NOMO-1 (cell line): ENCODE results near the gene CNTNAP2.
"Not testable (repeated sequence)": the region's sequence is repeated elsewhere in the genome, so short reads cannot be mapped to it uniquely, and the experiment has no call there.

Source experiments
- DNase-seq, 2 experiments: peaks; one replicate each; lab custom pipeline; 2025; ENCODE audit not compliant: unreplicated experiment in 2 of 2; lab: John Stamatoyannopoulos, UW

CNTNAP2 gene

DNA sequence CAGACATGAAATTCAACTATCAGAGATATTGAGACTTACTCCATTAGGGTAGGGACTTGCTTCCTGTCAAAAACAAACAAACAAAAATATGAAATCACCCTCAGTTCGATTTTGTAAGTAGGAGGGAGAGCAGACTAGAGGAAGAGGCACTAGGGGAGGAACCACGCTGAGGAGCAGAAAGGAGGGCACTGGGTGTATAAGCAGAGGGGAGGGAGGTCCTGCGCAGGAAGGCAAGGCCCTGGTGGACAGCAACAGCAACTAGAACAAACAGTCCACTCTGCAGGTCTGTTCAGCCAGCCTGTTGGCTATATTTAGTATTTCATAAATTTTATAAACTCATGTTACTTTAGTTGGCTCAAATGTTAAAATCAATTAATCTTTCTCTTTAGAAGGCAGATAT lies 1536.9 kb downstream of the CNTNAP2 start:
- DNase-seq, result no peak

DNA sequence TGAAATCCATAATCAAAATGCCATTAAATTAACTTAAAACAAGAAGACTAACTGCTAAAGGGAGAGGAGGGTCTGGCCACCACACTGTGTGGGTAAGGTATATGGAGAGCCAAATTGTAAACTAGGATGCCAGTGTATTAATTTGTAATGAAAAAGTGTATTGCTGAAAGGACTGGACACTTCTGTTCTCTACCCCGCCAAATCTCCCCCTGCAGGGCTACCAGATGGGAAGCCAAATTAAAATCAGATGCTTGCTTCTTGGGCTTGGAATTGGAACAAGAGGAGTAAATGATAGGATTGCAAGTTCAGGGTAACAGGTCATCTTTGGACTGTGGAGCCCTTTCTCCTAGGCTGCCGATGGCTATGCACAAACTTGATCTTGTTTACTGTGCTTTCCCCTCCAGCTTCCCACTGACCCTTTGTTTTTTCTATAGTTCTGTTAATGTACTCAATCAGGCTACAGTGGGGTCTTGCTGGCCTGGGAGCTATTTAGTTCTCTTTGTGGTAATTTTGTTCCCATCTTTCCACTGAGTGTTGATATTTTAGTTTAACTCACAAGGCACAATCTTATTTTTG lies 1541.9 kb downstream of the CNTNAP2 start:
- DNase-seq, result no peak

DNA sequence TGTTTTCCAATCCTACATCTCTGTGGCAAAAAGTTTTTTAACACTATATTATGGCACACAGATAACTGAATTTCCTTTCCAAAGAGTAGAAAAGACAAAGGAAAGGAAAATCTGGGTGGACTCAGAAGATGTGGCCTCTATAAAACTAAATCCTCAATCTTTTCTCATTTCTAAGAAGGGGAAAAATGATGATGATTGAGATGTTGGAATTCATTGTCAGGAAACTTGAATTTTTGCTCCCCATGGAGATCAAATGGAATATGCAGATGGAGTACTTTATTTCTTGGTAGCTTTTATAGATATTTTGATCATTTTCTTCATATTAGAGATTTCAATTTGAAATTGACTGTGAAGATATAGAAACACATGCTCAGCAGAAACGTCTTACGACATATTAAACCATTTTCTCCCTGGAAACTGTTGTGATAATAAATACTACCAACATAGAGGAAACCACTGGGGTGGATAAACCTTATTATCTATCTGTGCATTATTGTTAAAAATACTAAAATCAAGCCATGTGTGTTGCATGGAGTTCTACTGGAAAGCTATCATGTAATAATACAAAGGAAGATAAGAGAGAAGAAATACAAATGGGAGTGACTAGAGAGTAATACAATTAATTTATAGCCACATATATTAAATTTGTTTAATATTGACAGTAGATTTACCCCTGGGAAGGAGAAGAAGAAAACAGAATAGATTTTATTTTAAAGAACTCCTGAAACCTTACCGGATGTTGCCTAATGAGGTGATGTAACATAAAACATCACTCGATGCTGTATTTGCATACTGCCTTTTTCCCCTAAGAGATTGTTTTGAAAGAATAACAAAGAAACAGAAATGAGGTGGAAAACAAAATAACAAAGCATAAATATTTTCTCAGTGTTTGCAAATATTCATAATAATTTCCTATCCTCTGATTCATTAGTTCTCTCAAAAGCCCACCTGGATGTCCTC lies 1542.7 kb downstream of the CNTNAP2 start:
- DNase-seq, result no peak

DNA sequence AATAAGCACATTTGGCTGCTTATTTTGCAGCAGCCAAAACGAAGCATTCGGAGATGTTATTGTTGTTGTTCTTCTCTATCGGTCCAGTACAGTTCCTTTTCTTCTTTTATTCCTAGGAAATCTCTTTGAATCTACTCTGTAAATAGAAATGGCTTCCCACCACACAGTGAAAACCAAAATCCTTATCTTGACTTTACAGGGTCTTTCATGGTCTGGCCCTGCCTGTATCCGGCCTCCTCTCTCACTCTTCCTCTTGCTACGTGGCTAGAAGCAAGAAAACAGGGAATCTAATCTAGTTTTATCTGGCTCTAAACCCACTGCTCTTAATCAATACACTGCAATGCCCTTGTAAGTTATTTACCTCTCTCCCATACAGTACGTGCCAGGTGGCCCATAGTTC lies 1547.9 kb downstream of the CNTNAP2 start:
- DNase-seq, result no peak

DNA sequence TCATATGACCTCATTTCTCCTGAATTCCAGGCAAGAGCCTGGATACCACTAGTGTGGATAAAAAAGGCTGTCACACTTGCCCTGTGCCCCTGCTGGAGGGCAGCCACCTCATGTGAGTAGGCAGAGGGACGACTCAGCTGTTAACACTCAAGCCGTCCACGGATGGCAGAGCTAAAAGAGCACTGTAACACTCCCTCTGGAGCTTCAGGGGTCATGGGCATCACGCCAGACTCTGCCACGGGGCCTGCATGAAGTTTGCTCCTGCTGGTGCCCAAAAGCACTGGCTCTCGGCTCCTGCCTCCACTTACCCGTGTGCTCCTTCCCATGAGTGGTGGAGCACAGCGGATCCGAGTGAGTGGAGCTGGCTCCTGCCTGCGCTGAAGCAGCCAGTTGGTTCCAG lies 1554.2 kb downstream of the CNTNAP2 start:
- no peak for DNase-seq

DNA sequence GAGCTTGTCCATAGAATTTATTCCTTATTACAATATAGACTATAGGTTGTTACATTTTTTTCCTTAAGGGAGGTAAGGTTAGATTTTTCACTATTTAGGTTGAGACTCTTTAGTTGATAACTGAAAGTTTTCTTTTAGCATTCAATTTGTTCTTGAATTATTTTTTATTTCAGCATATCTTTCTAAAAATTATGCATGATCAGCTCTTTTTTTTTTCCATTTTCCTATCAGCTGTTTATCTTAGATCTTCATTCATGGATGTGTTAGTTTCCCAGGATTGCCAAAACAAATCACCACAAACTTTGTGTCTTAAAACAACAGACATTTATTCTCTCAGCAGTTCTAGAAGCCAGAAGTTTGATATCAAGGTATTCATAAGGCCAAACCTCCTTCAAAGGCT lies 1558.1 kb downstream of the CNTNAP2 start:
- DNase-seq, result no peak

DNA sequence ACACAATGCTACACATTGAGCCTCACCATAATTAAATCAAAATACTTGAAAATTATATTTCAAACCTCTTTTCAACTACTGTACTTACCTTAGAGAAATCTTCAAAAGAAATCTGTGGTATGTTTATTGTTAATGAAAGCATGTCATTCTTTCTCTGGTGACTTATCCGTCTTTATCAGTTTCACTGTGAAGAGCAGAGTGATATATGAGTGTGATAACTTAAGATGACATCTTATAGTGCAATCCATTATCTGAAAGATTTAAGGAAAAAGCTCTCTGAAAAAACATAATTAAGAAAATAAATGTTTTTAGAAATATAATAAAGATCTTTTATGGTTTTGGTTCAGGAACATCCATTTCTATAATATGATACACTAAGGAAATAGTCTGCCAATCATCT lies 1562.3 kb downstream of the CNTNAP2 start:
- DNase-seq, result no peak

DNA sequence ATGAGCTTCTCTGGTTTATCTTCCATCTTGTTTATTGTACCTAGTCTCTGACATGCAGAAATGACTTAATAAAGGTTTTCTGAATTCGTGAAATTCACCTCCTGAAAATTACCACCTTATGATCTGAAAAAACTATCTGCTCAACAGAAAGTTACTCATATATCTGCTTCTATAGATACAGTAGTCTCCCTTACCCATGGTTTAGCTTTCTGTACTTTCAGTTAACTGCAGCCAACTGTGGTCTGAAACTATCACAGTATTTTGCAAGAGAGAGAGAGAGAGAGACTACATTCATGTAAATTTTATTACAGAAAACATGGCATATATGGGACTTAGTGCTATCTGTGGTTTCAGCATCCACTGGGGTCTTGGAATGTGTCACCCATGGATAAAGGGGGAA lies 1564.9 kb downstream of the CNTNAP2 start:
- DNase-seq, result no peak

DNA sequence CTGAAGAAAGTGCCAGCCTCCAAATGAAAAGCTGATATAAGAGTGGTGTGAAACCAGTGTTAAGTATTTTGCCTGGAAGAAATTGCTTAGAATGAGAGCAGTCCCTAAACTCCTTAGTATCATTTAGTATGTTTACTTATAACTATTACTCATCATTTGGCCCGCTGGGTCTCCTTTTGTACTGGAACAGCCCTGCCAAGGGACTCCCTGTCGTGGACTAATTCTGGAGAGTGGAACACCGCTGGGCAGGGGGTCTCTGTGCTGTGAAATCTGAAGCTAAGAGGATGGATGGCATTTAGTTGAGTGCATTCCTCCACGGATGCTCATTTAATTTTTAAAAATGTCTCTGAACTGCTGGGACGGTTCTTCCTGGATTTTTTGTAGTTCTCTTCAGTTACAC lies 1584.1 kb downstream of the CNTNAP2 start:
- no peak for DNase-seq

DNA sequence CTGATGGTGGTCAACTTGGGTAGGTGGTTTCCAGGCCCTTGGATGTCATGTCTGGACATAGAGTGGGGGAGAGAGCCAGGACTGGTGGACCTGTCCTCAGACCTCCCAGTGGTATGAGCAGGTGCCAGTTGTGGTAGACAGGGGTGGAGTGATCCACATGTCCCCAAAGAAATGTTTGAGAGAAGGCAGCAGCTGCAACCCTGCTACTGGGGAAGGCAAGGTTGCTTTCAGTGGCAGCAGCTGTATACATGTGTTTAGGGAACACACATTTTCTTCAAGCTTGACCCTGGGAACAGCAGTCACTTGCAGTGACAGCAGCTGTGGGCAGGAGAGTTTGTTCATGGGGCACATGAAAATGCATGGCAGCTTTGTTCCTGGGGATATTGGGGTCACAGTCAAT lies 1591.3 kb downstream of the CNTNAP2 start:
- no peak for DNase-seq

DNA sequence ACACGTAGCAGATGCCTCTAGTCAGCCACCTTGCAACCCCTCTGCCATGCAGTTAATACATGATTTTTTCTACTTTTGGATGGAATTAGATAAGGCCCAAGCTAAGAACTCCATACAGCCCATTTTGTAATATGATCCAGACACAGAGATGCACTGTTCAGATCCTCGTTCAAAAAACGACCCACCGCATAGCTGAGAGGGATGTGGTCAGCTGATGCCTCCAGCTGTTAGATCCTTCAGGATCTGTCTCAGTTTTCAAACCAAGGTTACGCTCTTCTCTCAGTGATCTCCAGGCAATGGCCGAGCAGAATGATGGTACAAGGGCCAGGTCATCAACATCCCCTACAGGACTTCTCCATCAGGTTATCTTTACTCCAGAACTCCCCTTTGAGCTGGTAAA lies 1592.3 kb downstream of the CNTNAP2 start:
- DNase-seq, result no peak

DNA sequence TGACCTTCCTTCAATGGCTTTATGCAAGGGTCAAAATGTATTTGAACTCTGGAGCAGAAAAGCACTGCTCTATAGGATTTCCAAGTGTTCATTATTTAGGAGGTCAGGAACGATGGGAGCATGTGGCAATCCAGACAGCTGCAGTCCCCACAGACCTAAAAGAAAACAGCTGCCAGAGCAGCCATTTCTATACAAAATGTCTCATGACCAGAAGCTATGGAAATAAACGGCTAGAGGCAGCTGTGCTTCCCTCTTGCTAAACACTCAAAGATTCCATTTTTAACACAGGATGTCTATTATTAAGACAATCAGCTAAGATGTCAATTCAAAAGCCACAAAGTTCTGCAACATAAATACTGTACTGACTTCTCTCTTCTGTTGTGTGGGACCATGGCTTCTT lies 1594.8 kb downstream of the CNTNAP2 start:
- peak; percentile 30 to 56 for DNase-seq

DNA sequence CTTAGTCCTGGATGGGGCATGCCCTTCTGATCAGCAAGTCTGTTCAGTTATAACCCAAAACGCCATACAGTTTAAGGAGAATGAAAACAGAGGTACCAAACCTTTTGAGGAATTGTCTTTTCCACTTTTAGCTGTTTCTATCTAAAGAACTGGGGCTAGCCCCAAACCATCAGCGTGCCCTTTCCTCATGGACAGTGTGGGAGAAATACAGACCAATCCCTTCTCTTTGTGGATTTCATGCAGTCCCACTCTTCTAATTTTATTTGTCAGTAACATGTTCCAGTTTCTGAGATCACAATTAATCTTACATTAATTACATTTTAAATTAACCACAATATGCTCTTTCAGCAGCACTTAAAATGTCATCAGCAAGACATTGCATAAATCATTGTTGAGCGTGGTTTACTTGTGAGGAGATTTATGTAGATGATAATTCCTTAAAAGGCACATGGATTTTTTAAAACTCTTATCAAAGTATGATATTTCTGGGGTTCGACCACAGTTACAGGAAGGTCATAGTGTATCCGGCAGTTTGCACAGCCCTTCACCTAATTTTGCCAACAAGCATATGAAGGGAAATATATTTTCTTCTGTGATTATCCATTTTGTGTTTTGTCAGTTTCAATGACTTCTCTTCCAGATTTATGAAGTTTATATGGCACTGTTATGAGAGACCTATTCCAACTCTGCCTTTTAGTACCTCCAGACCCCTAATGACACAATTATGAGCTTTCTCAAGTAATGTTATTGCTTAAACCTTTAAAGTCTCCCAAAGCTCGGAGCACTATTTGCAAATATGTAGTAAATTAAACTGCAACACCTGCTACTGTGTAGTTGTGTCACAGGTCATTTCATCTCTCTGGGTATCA lies 1605.6 kb downstream of the CNTNAP2 start:
- no peak for DNase-seq

DNA sequence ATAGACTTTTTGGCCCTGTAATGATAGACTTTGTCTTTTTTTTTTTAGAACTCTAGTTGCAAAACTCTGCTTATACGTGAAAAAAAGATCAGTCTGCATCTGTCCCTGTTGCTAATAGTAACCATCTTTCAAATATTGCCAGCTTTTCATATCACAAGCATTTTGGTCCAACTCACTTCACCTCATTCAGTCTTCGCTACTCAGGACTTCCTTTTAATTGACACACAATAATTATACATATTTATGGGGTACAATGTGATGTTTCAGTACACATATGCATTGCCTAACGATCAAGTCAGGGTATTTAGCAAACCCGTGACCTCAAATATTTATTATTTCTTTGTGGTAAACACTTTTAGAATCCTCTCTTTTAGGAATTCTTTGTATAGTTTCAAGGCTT lies 1606.9 kb downstream of the CNTNAP2 start:
- no peak for DNase-seq

DNA sequence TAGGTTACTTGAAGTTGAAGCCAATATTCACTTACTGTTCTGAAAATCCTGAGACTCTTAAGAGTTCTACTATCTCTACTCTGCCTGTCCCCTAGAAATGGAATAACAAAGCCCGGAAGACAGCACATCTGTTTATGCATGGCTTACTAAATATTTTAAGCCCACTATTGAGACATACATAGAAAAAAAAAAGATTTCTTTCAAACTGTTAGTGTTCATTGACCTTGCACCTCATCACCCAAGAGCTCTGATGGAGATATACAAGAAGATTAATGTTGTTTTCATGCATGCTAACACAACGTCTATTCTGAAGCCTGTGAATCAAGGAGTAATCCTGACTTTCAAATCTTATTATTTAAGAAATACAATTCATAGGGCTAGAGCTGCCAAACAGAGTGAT lies 1614.7 kb downstream of the CNTNAP2 start:
- no peak for DNase-seq

DNA sequence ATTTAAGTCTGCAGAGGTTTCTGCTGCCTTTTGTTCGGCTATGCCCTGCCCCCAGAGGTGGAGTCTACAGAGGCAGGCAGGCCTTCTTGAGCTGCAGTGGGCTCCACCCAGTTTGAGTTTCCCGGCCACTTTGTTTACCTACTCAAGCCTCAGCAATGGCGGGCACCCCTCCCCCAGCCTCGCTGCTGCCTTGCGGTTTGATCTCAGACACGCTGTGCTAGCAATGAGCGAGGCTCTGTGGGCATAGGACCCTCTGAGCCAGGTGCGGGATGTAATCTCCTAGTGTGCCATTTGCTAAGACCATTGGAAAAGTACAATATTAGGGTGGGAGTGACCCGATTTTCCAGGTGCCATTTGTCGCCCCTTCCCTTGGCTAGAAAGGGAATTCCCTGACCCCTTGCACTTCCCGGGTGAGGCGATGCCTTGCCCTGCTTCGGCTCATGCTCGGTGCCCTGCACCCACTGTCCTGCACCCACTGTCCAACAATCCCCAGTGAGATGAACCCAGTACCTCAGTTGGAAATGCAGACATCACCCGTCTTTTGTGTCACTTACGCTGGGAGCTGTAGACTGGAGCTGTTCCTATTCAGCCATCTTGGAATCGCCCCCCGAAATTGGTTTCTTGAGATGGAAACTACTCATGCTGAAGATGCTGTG lies 1621.1 kb downstream of the CNTNAP2 start:
- not testable (repeated sequence) for DNase-seq

DNA sequence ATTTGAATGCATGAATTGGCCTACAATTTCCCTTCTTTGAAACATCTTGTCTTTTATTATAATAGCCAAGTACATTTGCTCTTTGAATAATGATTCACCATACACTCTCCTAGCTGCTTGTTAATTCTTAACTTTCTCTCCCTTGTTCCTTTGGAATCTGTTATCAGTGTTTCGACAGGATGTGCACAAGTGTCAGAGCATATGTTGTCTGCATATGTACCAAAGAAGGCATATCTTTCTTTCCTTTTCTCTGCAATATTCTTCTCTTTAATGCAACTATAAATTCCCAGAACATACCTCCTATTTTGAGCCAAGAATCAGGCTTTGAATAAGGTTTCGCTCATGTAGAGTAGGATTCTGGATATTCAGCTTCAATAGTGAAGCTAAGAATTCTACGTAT lies 1625.7 kb downstream of the CNTNAP2 start:
- no peak for DNase-seq

DNA sequence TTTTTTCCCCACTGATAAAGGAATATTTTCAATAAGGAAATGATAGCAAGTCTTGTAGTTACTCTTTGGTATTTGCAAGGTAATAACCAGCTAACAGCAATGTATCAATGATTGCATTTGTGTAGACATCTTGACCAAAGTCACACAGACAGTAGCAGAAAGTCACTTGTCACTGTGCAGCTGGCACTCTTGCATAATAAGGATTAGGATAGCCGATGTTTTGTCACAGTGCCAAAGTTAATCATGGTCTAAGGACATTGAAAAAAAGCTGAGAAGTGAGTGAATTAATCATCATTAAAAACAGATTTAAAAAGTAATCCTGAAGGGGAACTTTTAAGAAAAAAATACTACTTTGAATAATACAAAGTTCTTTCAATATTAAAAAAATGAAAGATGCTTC lies 1639.7 kb downstream of the CNTNAP2 start:
- no peak for DNase-seq

DNA sequence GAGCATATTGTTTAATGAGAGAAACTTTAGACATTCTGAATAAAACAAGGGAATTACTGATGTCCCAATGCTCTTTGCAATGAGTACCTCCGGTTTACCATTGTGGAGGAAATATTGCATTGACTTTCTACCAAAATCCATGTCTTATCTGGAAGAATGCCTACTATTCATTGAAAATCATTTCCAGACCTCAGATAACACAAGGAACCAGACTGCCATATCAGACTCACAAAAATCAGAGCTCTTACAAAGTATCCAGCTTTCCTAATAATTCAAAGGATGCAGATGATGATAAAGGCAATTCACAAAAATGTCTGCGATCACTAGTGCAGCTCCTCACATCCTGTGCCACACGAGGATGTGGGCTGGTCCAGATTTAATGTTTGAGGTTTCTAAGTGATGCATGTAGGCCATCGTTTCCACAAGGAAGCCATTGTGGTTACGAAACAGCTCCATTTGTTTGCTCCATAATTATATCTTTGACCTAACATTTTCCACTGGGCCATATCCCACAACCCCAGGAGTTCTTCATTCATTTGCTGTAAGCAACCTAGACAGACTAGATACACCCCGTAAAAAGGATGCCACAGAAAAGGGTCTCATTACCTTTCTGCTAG lies 1642.8 kb downstream of the CNTNAP2 start:
- no peak for DNase-seq

DNA sequence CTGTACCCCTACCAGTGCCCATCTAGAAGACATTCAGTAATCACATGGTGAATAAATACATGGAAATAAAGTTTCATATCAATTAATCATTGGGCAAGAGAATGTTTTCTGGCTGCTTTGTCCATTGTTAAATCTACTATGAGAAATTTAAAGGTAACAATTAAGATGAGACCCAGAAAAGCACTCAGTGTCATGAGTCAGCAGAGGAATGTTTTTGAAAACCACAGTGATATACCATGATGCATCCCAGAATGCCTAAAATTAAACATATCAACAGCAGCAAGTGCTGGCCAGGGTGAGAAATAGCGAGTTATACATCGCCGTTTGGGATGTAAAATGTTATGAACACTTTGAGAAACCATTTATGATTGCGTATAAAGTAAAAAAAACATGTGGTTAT lies 1648.7 kb downstream of the CNTNAP2 start:
- DNase-seq, result no peak
